HL-60/S4 treated with retinoic acid at 250 ng/mL for 4 days and 3 days (cell line): ENCODE results near the gene COPS7A.

Source experiments
- in situ Hi-C: fragments of 300-500 bp; cut with MboI; formaldehyde crosslinking; loops from 2 replicates; pipeline ENCODE4 v1.7.0; 2022; ENCODE audit warnings: low sequenced_read_pairs

COPS7A gene

GRCh38 chr12:6748761-6749160 lies 24.9 kb downstream of the COPS7A start:
- in situ Hi-C loops: no loop called here

- in situ Hi-C loops: no loop called here
Observed at GRCh38 chr12:6750506-6750905, 26.7 kb downstream of the COPS7A start.

GRCh38 chr12:6751767-6752166 lies 27.9 kb downstream of the COPS7A start:
- in situ Hi-C loops: no loop called here

- in situ Hi-C loops: no loop called here
Observed at GRCh38 chr12:6752167-6752920, 28.5 kb downstream of the COPS7A start.

- in situ Hi-C loops: no loop called here
Observed at GRCh38 chr12:6752921-6753771, 29.3 kb downstream of the COPS7A start, which contains the start of gene MLF2. Gene MLF2 (minus strand): TSS chr12:6753141. CDS start chr12:6752334, 807 bp downstream.

- in situ Hi-C loops: no loop called here
Observed at GRCh38 chr12:6753772-6754356, 30.0 kb downstream of the COPS7A start.

- in situ Hi-C loops: no loop called here
Observed at GRCh38 chr12:6754411-6754810, 30.6 kb downstream of the COPS7A start.

- in situ Hi-C loops: no loop called here
Observed at GRCh38 chr12:6757028-6757690, 33.3 kb downstream of the COPS7A start.

- in situ Hi-C loops: no loop called here
Observed at GRCh38 chr12:6758506-6759095, 34.8 kb downstream of the COPS7A start.

GRCh38 chr12:6759741-6760140 lies 35.9 kb downstream of the COPS7A start:
- in situ Hi-C loops: no loop called here

- in situ Hi-C loops: no loop called here
Observed at GRCh38 chr12:6763380-6763779, 39.5 kb downstream of the COPS7A start.

GRCh38 chr12:6764011-6764828 lies 40.4 kb downstream of the COPS7A start:
- in situ Hi-C loops: no loop called here

GRCh38 chr12:6765048-6765633 lies 41.3 kb downstream of the COPS7A start:
- in situ Hi-C loops: no loop called here

- in situ Hi-C loops: no loop called here
Observed at GRCh38 chr12:6765634-6766581, 42.1 kb downstream of the COPS7A start, which contains the start of gene PTMS. Gene PTMS (plus strand): TSS chr12:6766363. CDS start chr12:6766706, 343 bp downstream.

- in situ Hi-C loops: no loop called here
Observed at GRCh38 chr12:6766651-6767349, 43.0 kb downstream of the COPS7A start.

GRCh38 chr12:6767353-6768319 lies 43.8 kb downstream of the COPS7A start:
- in situ Hi-C loops: no loop called here
